Endodermal cell (in vitro differentiated cells): ENCODE data around the gene NLRP3. TPM values are rescaled to one million over a fixed set of nuclear protein-coding genes. Genes with fewer than 3 reads are reported as not detected.
"Not testable (repeated sequence)": the region's sequence is repeated elsewhere in the genome, so short reads cannot be mapped to it uniquely, and the experiment has no call there.

Experiments used
- DNase-seq: peaks from one replicate; pipeline ENCODE4 v3.0.0-alpha.2; 2017
- H3K27ac ChIP-seq: 2 replicates; pipeline ENCODE4 v1.5.1; 2013; ENCODE audit warnings: mild to moderate bottlenecking, low read depth, low read length, moderate library complexity
- H3K27me3 ChIP-seq: 2 replicates; pipeline ENCODE4 v1.6.1; 2013; ENCODE audit warnings: mild to moderate bottlenecking, low read length, moderate library complexity; ENCODE audit not compliant: insufficient read depth, control insufficient read depth, poor library complexity, severe bottlenecking
- H3K36me3 ChIP-seq: 2 replicates; pipeline ENCODE4 v1.7.0; 2013; ENCODE audit warnings: mild to moderate bottlenecking, low read length, moderate library complexity; ENCODE audit not compliant: control insufficient read depth, insufficient read depth
- H3K4me1 ChIP-seq: one replicate; pipeline ENCODE4 v1.7.0; 2013; ENCODE audit warnings: low read length; ENCODE audit not compliant: control insufficient read depth, insufficient read depth
- H3K4me3 ChIP-seq: 2 replicates; pipeline ENCODE4 v1.5.1; 2013; ENCODE audit warnings: mild to moderate bottlenecking, low read length, moderate library complexity
- H3K9ac ChIP-seq: 2 replicates; pipeline ENCODE4 v1.6.1; 2013; ENCODE audit warnings: mild to moderate bottlenecking, low read length, moderate library complexity; ENCODE audit not compliant: poor library complexity, severe bottlenecking; ENCODE audit errors: extremely low read depth
- H3K9me3 ChIP-seq: 2 replicates; pipeline ENCODE4 v1.6.1; 2013; ENCODE audit warnings: mild to moderate bottlenecking, low read length, moderate library complexity; ENCODE audit not compliant: control insufficient read depth
- H3K27ac Mint-ChIP-seq: 2 replicates; pipeline ENCODE4 v1.8.0; 2020; ENCODE audit warnings: mixed read lengths
- H3K27me3 Mint-ChIP-seq: 2 replicates; pipeline ENCODE4 v1.8.0; 2021; ENCODE audit warnings: mild to moderate bottlenecking, mixed read lengths; ENCODE audit not compliant: insufficient read depth
- H3K36me3 Mint-ChIP-seq: 2 replicates; pipeline ENCODE4 v1.8.0; 2020; ENCODE audit warnings: low read depth, mixed read lengths
- H3K4me1 Mint-ChIP-seq: 2 replicates; pipeline ENCODE4 v1.8.0; 2020; ENCODE audit warnings: mixed read lengths
- H3K4me3 Mint-ChIP-seq: 2 replicates; pipeline ENCODE4 v1.8.0; 2020; ENCODE audit warnings: mild to moderate bottlenecking, moderate library complexity, mixed read lengths
- H3K9me3 Mint-ChIP-seq: 2 replicates; pipeline ENCODE4 v1.8.0; 2020; ENCODE audit warnings: mild to moderate bottlenecking, mixed read lengths
- CTCF ChIP-seq: fragments of 200-600 bp; sonication (generic); conservative IDR thresholded peaks from 2 replicates; pipeline ENCODE4 v1.5.0; 2021; ENCODE audit warnings: antibody characterized with exemption, mild to moderate bottlenecking
- WGBS, 2 experiments: methylation state at CpG; one replicate each; pipeline versions ENCODE4 v1.1.5 to v1.1.7; 2013; ENCODE audit warnings: missing lambda C conversion rate in 2 of 2, mixed read lengths in 1 of 2; ENCODE audit not compliant: insufficient coverage in 1 of 2, insufficient read length in 1 of 2; 5-methylcytosine and 5-hydroxymethylcytosine counted together
- total RNA-seq, 2 donors: library from RNA; stranded (reverse); fragmentation: NEBNext Ultra II Directional in 1 of 2; extraction: Animal tissue kit (Norgen Biotek cat#: 25700) in 1 of 2; gene quantifications; 2 replicates in 1 of 2; 3 replicates in 1 of 2; pipeline ENCODE4 v1.2.1, GENCODE V29; 2021

NLRP3 gene
- total RNA-seq, 2 donors from 2014 or later = 0.09 TPM; not detected in 1

- 73 to 82% methylated on average over 10 to 14 of the region's 14 CpGs for WGBS, 2 experiments
- peaks cover 18% of the 10 kb centered on the region for H3K9me3 Mint-ChIP-seq
These were observed 40.2 kb upstream of the NLRP3 start for GRCh38 chr1:247375747-247376146.

GRCh38 chr1:247376659-247377058 lies 39.3 kb upstream of the NLRP3 start:
- peak; percentile 82 for DNase-seq
- peaks cover 29% of the 10 kb centered on the region for H3K4me1 Mint-ChIP-seq

More at GRCh38 chr1:247375747-247376146, 40.2 kb upstream of the NLRP3 start:
- Histone ChIP-seq H3K27me3 (no peaks in the 10 kb centered on the region), H3K4me3 (no peak overlapping the region), H3K9ac (no peak overlapping the region), H3K36me3 (no peaks in the 10 kb centered on the region), H3K4me1 (peaks cover 10% of the 10 kb centered on the region), H3K9me3 (peaks cover 5% of the 10 kb centered on the region), H3K27ac (peak overlapping the region; percentile 71)
- Mint-ChIP-seq H3K4me1 (peaks cover 34% of the 10 kb centered on the region), H3K4me3 (no peak overlapping the region), H3K27ac (peak overlapping the region; percentile 49), H3K27me3 (peaks cover 10% of the 10 kb centered on the region), H3K36me3 (peaks cover 6% of the 10 kb centered on the region)
- DNase-seq = no peak
- TF ChIP-seq CTCF = no peak

GRCh38 chr1:247377656-247378055 lies 38.3 kb upstream of the NLRP3 start:
- H3K36me3 ChIP-seq, H3K9ac ChIP-seq, H3K27me3 ChIP-seq, H3K27me3 Mint-ChIP-seq, H3K9me3 ChIP-seq, H3K36me3 Mint-ChIP-seq, H3K4me1 ChIP-seq, H3K4me3 ChIP-seq, DNase-seq: not testable (repeated sequence)
- Mint-ChIP-seq H3K4me3 (peak overlapping the region; percentile 45), H3K27ac (peak overlapping the region; percentile 94), H3K9me3 (peaks cover 18% of the 10 kb centered on the region), H3K4me1 (peaks cover 29% of the 10 kb centered on the region)
- peak overlapping the region; percentile 86 for H3K27ac ChIP-seq
- 61 to 66% methylated on average over 4 to 7 of the region's 7 CpGs for WGBS, 2 experiments

More at GRCh38 chr1:247376659-247377058, 39.3 kb upstream of the NLRP3 start:
- Mint-ChIP-seq H3K4me3 (peak overlapping the region; percentile 45), H3K36me3 (peaks cover 6% of the 10 kb centered on the region), H3K27ac (peak overlapping the region; percentile 94), H3K27me3 (peaks cover 10% of the 10 kb centered on the region), H3K9me3 (peaks cover 18% of the 10 kb centered on the region)
- H3K36me3 ChIP-seq = no peaks in the 10 kb centered on the region
- TF ChIP-seq CTCF = no peak
- 30 to 37% methylated on average over 5 to 7 of the region's 7 CpGs for WGBS, 2 experiments
- no peaks in the 10 kb centered on the region for H3K27me3 ChIP-seq
- H3K27ac ChIP-seq = peak overlapping the region; percentile 86
- peak overlapping the region; percentile 55 for H3K4me3 ChIP-seq
- peaks cover 5% of the 10 kb centered on the region for H3K9me3 ChIP-seq
- H3K9ac ChIP-seq = peak overlapping the region; percentile 9
- H3K4me1 ChIP-seq = peaks cover 10% of the 10 kb centered on the region
